H1 (cell line): ENCODE measurements around the gene IL21R. TPM values are rescaled to one million over a fixed set of nuclear protein-coding genes. Genes with fewer than 3 reads are reported as not detected.
A peak's percentile ranks its signal among the peaks of the same experiment; 100 is the strongest.

Source experiments
- CTCF ChIA-PET: fragments of 300-600 bp; sonication (Branson Sonifier 250); formaldehyde crosslinking; loops from one replicate; lab custom pipeline; 2021; ENCODE audit not compliant: partially characterized antibody; lab: Charles Lee
- POLR2A ChIA-PET: fragments of 300-600 bp; sonication (Branson Sonifier 250); formaldehyde crosslinking; loops from one replicate; lab custom pipeline; 2021; ENCODE audit warnings: inconsistent platforms; ENCODE audit not compliant: partially characterized antibody; lab: Charles Lee
- DNase-seq, 2 experiments: peaks; one replicate each; pipeline versions ENCODE4 v3.0.0 to v3.0.0-alpha.2; 2010 to 2022; ENCODE audit warnings: low spot score in 2 of 2, low read depth in 1 of 2, mixed read lengths in 1 of 2
- FAIRE-seq: peaks from 2 replicates; lab custom pipeline; 2011; peaks lifted over from hg19 to GRCh38; lab: Jason Lieb, UNC
- H2AFZ ChIP-seq: 2 replicates; pipeline ENCODE4 v1.8.1; 2012; ENCODE audit warnings: low read length, inconsistent platforms
- H2AK5ac ChIP-seq: 2 replicates; pipeline ENCODE4 v1.6.1; 2013; ENCODE audit warnings: low read depth, low read length
- H2BK120ac ChIP-seq: replicated peaks from 2 replicates; pipeline ENCODE3; 2013; ENCODE audit warnings: low read depth, low read length, inconsistent platforms
- H2BK12ac ChIP-seq: 2 replicates; pipeline ENCODE4 v1.6.1; 2013; ENCODE audit warnings: low read depth, low read length
- H2BK15ac ChIP-seq: 2 replicates; pipeline ENCODE4 v1.6.1; 2013; ENCODE audit warnings: low read length
- H2BK20ac ChIP-seq: 2 replicates; pipeline ENCODE4 v1.6.1; 2013; ENCODE audit warnings: low read length
- H2BK5ac ChIP-seq: 2 replicates; pipeline ENCODE4 v1.6.1; 2013; ENCODE audit warnings: low read depth, low read length
- H3K14ac ChIP-seq: 2 replicates; pipeline ENCODE4 v1.6.1; 2013; ENCODE audit warnings: inconsistent platforms; ENCODE audit not compliant: insufficient read length
- H3K18ac ChIP-seq: 2 replicates; pipeline ENCODE4 v1.6.1; 2013; ENCODE audit warnings: low read length; ENCODE audit errors: extremely low read depth
- H3K23ac ChIP-seq: 2 replicates; pipeline ENCODE4 v1.6.1; 2013; ENCODE audit warnings: inconsistent platforms; ENCODE audit not compliant: insufficient read length
- H3K23me2 ChIP-seq: 2 replicates; pipeline ENCODE4 v1.6.1; 2013; ENCODE audit warnings: low read depth, low read length
- H3K27ac ChIP-seq: 2 replicates; pipeline ENCODE4 v1.6.1; 2011; ENCODE audit warnings: low read depth, low read length, inconsistent platforms
- H3K27me3 ChIP-seq, 4 experiments: replicated peaks in 1 of 4; 1 replicate in 1 of 4; 2 replicates in 3 of 4; pipeline versions ENCODE4 v1.6.1 to v1.8.1; 2011 to 2013; ENCODE audit warnings: low read length in 3 of 4, mild to moderate bottlenecking in 3 of 4, inconsistent platforms in 2 of 4, mixed read lengths in 2 of 4, moderate library complexity in 1 of 4; ENCODE audit not compliant: control insufficient read depth in 3 of 4, insufficient read depth in 3 of 4; ENCODE audit errors: extremely low read depth in 1 of 4
- H3K36me3 ChIP-seq, 4 experiments: 2 replicates each; pipeline versions ENCODE4 v1.6.1 to v1.8.1; 2011 to 2013; ENCODE audit warnings: mild to moderate bottlenecking in 4 of 4, low read length in 3 of 4, moderate library complexity in 2 of 4, control low read depth in 1 of 4, inconsistent platforms in 1 of 4; ENCODE audit not compliant: insufficient read depth in 4 of 4, control insufficient read depth in 2 of 4
- H3K4ac ChIP-seq: replicated peaks from 2 replicates; pipeline ENCODE3; 2013; ENCODE audit warnings: low read length, low read depth, mixed read lengths, inconsistent platforms; ENCODE audit not compliant: insufficient read length
- H3K4me1 ChIP-seq, 4 experiments: replicated peaks in 1 of 4; 1 replicate in 1 of 4; 2 replicates in 3 of 4; pipeline versions ENCODE4 v1.6.1 to v1.8.1; 2011 to 2013; ENCODE audit warnings: low read length in 3 of 4, inconsistent platforms in 2 of 4, mixed read lengths in 1 of 4; ENCODE audit not compliant: insufficient read depth in 4 of 4, control insufficient read depth in 3 of 4
- H3K4me2 ChIP-seq, 2 experiments: 2 replicates each; pipeline versions ENCODE4 v1.6.1 to v1.8.1; 2011 to 2013; ENCODE audit warnings: low read depth in 2 of 2, low read length in 2 of 2, control low read depth in 1 of 2, inconsistent platforms in 1 of 2, mild to moderate bottlenecking in 1 of 2; ENCODE audit not compliant: insufficient read depth in 1 of 2
- H3K4me3 ChIP-seq, 4 experiments: fragments of 200-600, 300-600 bp in 1 of 4; sonication (generic), shearing (Covaris generic), sonication (Bioruptor Twin) in 1 of 4; 2 replicates each; pipeline versions ENCODE4 v1.5.1 to v1.8.1; 2011 to 2016; ENCODE audit warnings: low read length in 4 of 4, low read depth in 3 of 4, control low read depth in 2 of 4, inconsistent platforms in 2 of 4, mild to moderate bottlenecking in 2 of 4, mixed read lengths in 1 of 4, moderate library complexity in 1 of 4; ENCODE audit not compliant: insufficient read depth in 2 of 4; ENCODE audit errors: extremely low read depth in 1 of 4
- H3K56ac ChIP-seq: replicated peaks from 2 replicates; pipeline ENCODE3; 2013; ENCODE audit warnings: low read depth, mild to moderate bottlenecking, mixed read lengths, low read length, inconsistent platforms; ENCODE audit not compliant: insufficient read length
- H3K79me1 ChIP-seq: 2 replicates; pipeline ENCODE4 v1.6.1; 2013; ENCODE audit warnings: low read depth, low read length, control low read depth
- H3K79me2 ChIP-seq, 2 experiments: 2 replicates each; pipeline versions ENCODE4 v1.6.1 to v1.8.1; 2012 to 2013; ENCODE audit warnings: low read length in 2 of 2, mild to moderate bottlenecking in 2 of 2, inconsistent platforms in 1 of 2; ENCODE audit not compliant: insufficient read depth in 2 of 2, control insufficient read depth in 1 of 2
- H3K9ac ChIP-seq, 4 experiments: replicated peaks in 1 of 4; 1 replicate in 1 of 4; 2 replicates in 3 of 4; pipeline versions ENCODE4 v1.6.1 to v1.8.1; 2011 to 2013; ENCODE audit warnings: low read depth in 3 of 4, low read length in 3 of 4, control low read depth in 2 of 4, mild to moderate bottlenecking in 2 of 4, moderate library complexity in 2 of 4, inconsistent platforms in 1 of 4; ENCODE audit errors: extremely low read depth in 1 of 4
- H3K9me3 ChIP-seq, 2 experiments: 2 replicates each; pipeline versions ENCODE4 v1.6.1 to v1.8.1; 2012 to 2013; ENCODE audit warnings: mild to moderate bottlenecking in 2 of 2, moderate library complexity in 2 of 2, control low read depth in 1 of 2, inconsistent platforms in 1 of 2, low read depth in 1 of 2, low read length in 1 of 2, mixed read lengths in 1 of 2; ENCODE audit not compliant: insufficient read depth in 2 of 2
- H4K20me1 ChIP-seq, 2 experiments: replicated peaks in 1 of 2; 2 replicates each; pipeline versions ENCODE3 to v1.8.1; 2011 to 2013; ENCODE audit warnings: inconsistent platforms in 2 of 2, low read length in 2 of 2, mild to moderate bottlenecking in 1 of 2; ENCODE audit not compliant: insufficient read depth in 2 of 2, control insufficient read depth in 1 of 2
- H4K5ac ChIP-seq: 2 replicates; pipeline ENCODE4 v1.6.1; 2013; ENCODE audit warnings: low read length, low read depth, mixed read lengths, inconsistent platforms; ENCODE audit not compliant: insufficient read length
- H4K8ac ChIP-seq: 2 replicates; pipeline ENCODE4 v1.8.0; 2013; ENCODE audit warnings: mild to moderate bottlenecking, moderate library complexity, low read length, inconsistent platforms; ENCODE audit not compliant: insufficient read depth; ENCODE audit errors: extremely low read depth
- H4K91ac ChIP-seq: replicated peaks from 2 replicates; pipeline ENCODE3; 2013; ENCODE audit warnings: low read length, mixed read lengths, inconsistent platforms; ENCODE audit not compliant: insufficient read length
- BRCA1 ChIP-seq: IDR thresholded peaks from 2 replicates; pipeline ENCODE4 v1.6.1; 2012; ENCODE audit warnings: low read depth, low read length, improper control_type of control experiment
- CHD2 ChIP-seq: IDR thresholded peaks from 2 replicates; pipeline ENCODE4 v1.6.1; 2012; ENCODE audit warnings: low read length, improper control_type of control experiment
- E2F6 ChIP-seq: IDR thresholded peaks from 2 replicates; pipeline ENCODE4 v1.6.1; 2012; ENCODE audit warnings: inconsistent platforms
- HDAC6 ChIP-seq: IDR thresholded peaks from one replicate; pipeline ENCODE4 v1.7.1; 2012; ENCODE audit warnings: low read depth, mild to moderate bottlenecking, inconsistent platforms, low read length, moderate library complexity
- KDM4A ChIP-seq: IDR thresholded peaks from one replicate; pipeline ENCODE4 v1.7.1; 2012; ENCODE audit warnings: low read depth, mild to moderate bottlenecking, moderate library complexity, low read length, inconsistent platforms; ENCODE audit not compliant: severe bottlenecking
- KDM5A ChIP-seq: fragments of 200-600 bp; IDR thresholded peaks from 2 replicates; pipeline ENCODE4 v1.7.1; 2012; ENCODE audit warnings: mild to moderate bottlenecking, low read length, inconsistent platforms, mixed read lengths
- MAFK ChIP-seq: IDR thresholded peaks from 2 replicates; pipeline ENCODE4 v1.6.1; 2012; ENCODE audit warnings: low read depth, mild to moderate bottlenecking, improper control_type of control experiment, low read length
- POLR2A ChIP-seq, 2 experiments: IDR thresholded peaks; 1 replicate in 1 of 2; 2 replicates in 1 of 2; pipeline ENCODE4 v1.6.1; 2011; ENCODE audit warnings: low read depth in 2 of 2, low read length in 2 of 2, mild to moderate bottlenecking in 2 of 2; ENCODE audit errors: control extremely low read depth in 1 of 2
- RBBP5 ChIP-seq: IDR thresholded peaks from 2 replicates; pipeline ENCODE4 v1.7.1; 2012; ENCODE audit warnings: low read depth, mild to moderate bottlenecking, inconsistent platforms, low read length, moderate library complexity, borderline replicate concordance
- SRF ChIP-seq: IDR thresholded peaks from 2 replicates; pipeline ENCODE4 v1.6.1; 2011; ENCODE audit warnings: mild to moderate bottlenecking, low read depth, low read length, moderate library complexity
- SUZ12 ChIP-seq: fragments of 200-600 bp; sonication (generic); IDR thresholded peaks from 2 replicates; pipeline ENCODE4 v1.6.1; 2012; ENCODE audit warnings: mild to moderate bottlenecking, inconsistent platforms, low read length, moderate library complexity, mixed read lengths
- USF2 ChIP-seq: IDR thresholded peaks from 2 replicates; pipeline ENCODE4 v1.6.1; 2011; ENCODE audit warnings: low read length, improper control_type of control experiment
- WGBS, 2 experiments: shearing (Covaris generic) in 1 of 2; methylation state at CpG; one replicate each; pipeline versions ENCODE4 v1.1.6 to v1.1.7; 2013 to 2015; ENCODE audit warnings: low lambda C conversion rate in 2 of 2, mixed read lengths in 2 of 2, inconsistent platforms in 1 of 2, low coverage in 1 of 2, missing lambda C conversion rate in 1 of 2; ENCODE audit not compliant: insufficient replicate concordance in 2 of 2, insufficient coverage in 1 of 2, insufficient read length in 1 of 2; ENCODE audit errors: extremely low coverage in 1 of 2, missing lambda C conversion rate in 1 of 2; 5-methylcytosine and 5-hydroxymethylcytosine counted together
- polyA plus RNA-seq, 7 experiments: library from polyadenylated mRNA; depleted of rRNA in 3 of 7; stranded (reverse) in 5 of 7; unstranded in 2 of 7; fragments of >200 nt in 5 of 7; fragments of 200-250 nt in 2 of 7; gene quantifications; 1 replicate in 5 of 7; 2 replicates in 1 of 7; 4 replicates in 1 of 7; pipeline versions ENCODE4 v1.2.1 to v1.2.3, GENCODE V29; 2011 to 2013; ENCODE audit warnings: missing spikeins in 2 of 7, mixed read lengths in 2 of 7
- total RNA-seq: library from RNA; stranded (reverse); fragmentation: NEBNext Ultra II Directional; extraction: Animal tissue kit (Norgen Biotek cat#: 25700); gene quantifications from 2 replicates; pipeline ENCODE4 v1.2.1, GENCODE V29; 2021

Gene IL21R
- total and polyA plus RNA-seq, 2 of the 8 experiments (the other 6 are each of a cell fraction or from before 2014, with no cell fraction given) = 0.34 to 0.70 TPM

DNA sequence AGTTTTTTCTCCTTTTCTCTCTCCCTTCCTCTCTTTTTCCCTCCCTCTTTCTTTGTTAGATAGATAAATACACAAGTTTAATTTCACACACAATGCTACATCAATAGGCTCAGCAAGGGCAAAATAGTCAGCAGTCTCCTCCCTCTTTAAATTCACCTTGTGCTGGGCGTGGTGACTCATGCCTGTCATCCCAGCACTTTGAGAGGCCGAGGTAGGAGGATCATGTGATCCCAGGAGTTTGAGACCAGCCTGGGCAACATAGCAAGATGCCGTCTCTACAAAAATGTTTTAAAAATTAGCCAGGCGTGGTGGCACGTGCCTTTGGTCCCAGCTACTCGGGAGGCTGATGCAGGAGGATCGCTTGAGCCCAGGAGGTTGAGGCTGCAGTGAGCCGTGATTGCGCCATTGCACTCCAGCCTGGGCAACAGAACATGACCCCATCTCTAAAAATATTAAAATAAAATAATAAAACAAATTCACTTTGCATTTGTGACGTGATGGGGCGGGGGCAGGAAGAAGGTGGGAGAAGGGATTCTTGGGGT, 27.4 kb downstream of the IL21R start:
- Histone ChIP-seq H3K9me3 (0 out of 4 replicates have a peak, but pooled peaks cover 0 to 2% of the 10 kb centered on the region in 2 experiments), H4K5ac (no peak overlapping the region), H2BK12ac (no peak overlapping the region), H3K79me2 (no peaks in the 10 kb centered on the region), H3K4me3 (no peak overlapping the region), H2BK20ac (no peak overlapping the region), H4K20me1 (no peaks in the 10 kb centered on the region), H3K9ac (no peak overlapping the region), H3K56ac (no peak overlapping the region), H2AK5ac (no peak overlapping the region), H3K14ac (no peak overlapping the region), H2BK15ac (no peak overlapping the region), H3K18ac (no peak overlapping the region), H4K8ac (no peak overlapping the region; the same call in 1 of the 2 replicates), H2BK120ac (no peak overlapping the region), H3K4me2 (no peak overlapping the region), H3K36me3 (no peaks in the 10 kb centered on the region), H4K91ac (no peak overlapping the region), H3K23ac (no peak overlapping the region), H3K27me3 (no peaks in the 10 kb centered on the region), H3K27ac (no peak overlapping the region), H3K4me1 (no peaks in the 10 kb centered on the region), H2AFZ (no peak overlapping the region), H3K23me2 (no peaks in the 10 kb centered on the region), H3K79me1 (no peaks in the 10 kb centered on the region), H3K4ac (no peak overlapping the region), H2BK5ac (no peak overlapping the region)
- 90% methylated on average over 11 of the region's 11 CpGs; no CpG with 5 or more reads in 1 of the 2 experiments for WGBS, 2 experiments
- DNase-seq = peak in 1 of 2 experiments; percentile 31
- FAIRE-seq = no peak
- ChIA-PET CTCF (no interaction called here), POLR2A (no interaction called here)
- TF ChIP-seq SRF = no peak
- no peak for TF ChIP-seq HDAC6
- TF ChIP-seq MAFK = no peak
- TF ChIP-seq CHD2 = no peak
- TF ChIP-seq E2F6 = no peak
- TF ChIP-seq KDM4A = no peak
- no peak for TF ChIP-seq SUZ12
- no peak for TF ChIP-seq RBBP5
- TF ChIP-seq POLR2A (IDR thresholded peaks at IDR 0.05; ENCODE audit: control extremely low read depth in 1 of 2, low read depth in 2 of 2, low read length in 2 of 2) = no peak
- TF ChIP-seq USF2 = no peak
- no peak for TF ChIP-seq KDM5A
- TF ChIP-seq BRCA1 = no peak
